K562 (cell line): ENCODE measurements around the gene NTSR2. TPM values are rescaled to one million over a fixed set of nuclear protein-coding genes. Genes with fewer than 3 reads are reported as not detected.

Experiments
- ATAC-seq: fragments of 200-7000 bp; cut with Tn5 transposase; 3 replicates; pipeline ENCODE4 v1.9.1; 2020; ENCODE audit warnings: moderate library complexity
- BruUV-seq: library from RNA; stranded (reverse); fragments of 400-500 nt; replicated peaks from 2 replicates; lab custom pipeline; 2021; lab: Mats Ljungman, UMichigan
- CTCF ChIA-PET: fragments of 300-600 bp; formaldehyde crosslinking; extraction: SDS; loops from one replicate; lab custom pipeline; 2021; ENCODE audit warnings: low intra/inter-chr PET ratio; lab: Yijun Ruan, JAX
- POLR2A ChIA-PET: fragments of 300-600, 350-650 bp; sonication (Branson Sonifier 250); formaldehyde crosslinking; extraction: SDS; loops from one replicate; lab custom pipeline; 2021; ENCODE audit warnings: antibody characterized with exemption, inconsistent platforms; lab: Yijun Ruan, JAX
- DNase-seq, 4 experiments: peaks; one replicate each; pipeline versions ENCODE4 v3.0.0 to v3.0.0-alpha.2; 2011 to 2018; ENCODE audit warnings: low spot score in 3 of 4, mixed read lengths in 3 of 4; ENCODE audit errors: extremely low read depth in 1 of 4
- FAIRE-seq: peaks from 2 replicates; lab custom pipeline; 2011; peaks lifted over from hg19 to GRCh38; lab: Jason Lieb, UNC
- H2AFZ ChIP-seq: 2 replicates; pipeline ENCODE4 v1.6.0; 2011; ENCODE audit warnings: low read depth, low read length, control low read depth, inconsistent platforms
- H3K27ac ChIP-seq: fragments of 200-600 bp; 3 replicates; pipeline ENCODE4 v1.8.0; 2011; ENCODE audit warnings: low read depth, mild to moderate bottlenecking, control low read depth, inconsistent platforms, low read length, moderate library complexity, mixed read lengths; ENCODE audit errors: extremely low read depth
- H3K27me3 ChIP-seq, 2 experiments: fragments of 300-600 bp in 1 of 2; 2 replicates in 1 of 2; 3 replicates in 1 of 2; pipeline versions ENCODE4 v1.6.0 to v1.8.0; 2011; ENCODE audit warnings: inconsistent platforms in 2 of 2, low read length in 2 of 2, mild to moderate bottlenecking in 1 of 2, mixed read lengths in 1 of 2, moderate library complexity in 1 of 2; ENCODE audit not compliant: control insufficient read depth in 2 of 2, insufficient read depth in 2 of 2
- H3K36me3 ChIP-seq: fragments of 300-600 bp; 3 replicates; pipeline ENCODE4 v1.8.0; 2011; ENCODE audit warnings: mild to moderate bottlenecking, low read length, inconsistent platforms; ENCODE audit not compliant: control insufficient read depth, insufficient read depth
- H3K4me1 ChIP-seq, 2 experiments: fragments of 200-600 bp in 1 of 2; replicated peaks in 1 of 2; 2 replicates in 1 of 2; 3 replicates in 1 of 2; pipeline versions ENCODE4 v1.5.1 to v1.8.0; 2011; ENCODE audit warnings: inconsistent platforms in 2 of 2, low read length in 2 of 2, mild to moderate bottlenecking in 1 of 2, mixed read lengths in 1 of 2, moderate library complexity in 1 of 2; ENCODE audit not compliant: control insufficient read depth in 2 of 2, insufficient read depth in 2 of 2
- H3K4me2 ChIP-seq: 2 replicates; pipeline ENCODE4 v1.6.1; 2011; ENCODE audit warnings: low read length, control low read depth, inconsistent platforms, mixed read lengths; ENCODE audit not compliant: insufficient read depth
- H3K4me3 ChIP-seq: fragments of 200-600 bp; sonication (generic), shearing (Covaris generic); 2 replicates; pipeline ENCODE4 v1.5.1; 2016; ENCODE audit warnings: control low read depth, inconsistent platforms
- H3K79me2 ChIP-seq: fragments of 200-600 bp; 3 replicates; pipeline ENCODE4 v1.8.0; 2011; ENCODE audit warnings: low read length, inconsistent platforms; ENCODE audit not compliant: control insufficient read depth, insufficient read depth
- H3K9ac ChIP-seq, 2 experiments: 2 replicates each; pipeline versions ENCODE4 v1.6.0 to v1.6.1; 2011; ENCODE audit warnings: low read depth in 2 of 2, low read length in 2 of 2, control low read depth in 1 of 2, inconsistent platforms in 1 of 2, mild to moderate bottlenecking in 1 of 2, mixed read lengths in 1 of 2; ENCODE audit not compliant: insufficient read depth in 1 of 2
- H3K9me1 ChIP-seq: one replicate; pipeline ENCODE4 v1.6.0; 2011; ENCODE audit warnings: inconsistent platforms, mild to moderate bottlenecking, low read length, moderate library complexity; ENCODE audit not compliant: control insufficient read depth, insufficient read depth
- H3K9me3 ChIP-seq: replicated peaks from 2 replicates; pipeline ENCODE4 v1.5.1; 2011; ENCODE audit warnings: low read depth, low read length, inconsistent platforms; ENCODE audit not compliant: control insufficient read depth, insufficient read depth
- H4K20me1 ChIP-seq: replicated peaks from 2 replicates; pipeline ENCODE4 v1.6.1; 2011; ENCODE audit warnings: low read length, inconsistent platforms, mixed read lengths; ENCODE audit not compliant: control insufficient read depth, insufficient read depth
- DMBX1 ChIP-seq: fragments of 250-450 bp; sonication (Bioruptor Pico); IDR thresholded peaks from 2 replicates; pipeline ENCODE4 v1.8.0; 2022; ENCODE audit warnings: inconsistent platforms, mild to moderate bottlenecking, moderate library complexity, borderline replicate concordance
- ETV1 ChIP-seq: fragments of 450-650 bp; conservative IDR thresholded peaks from 2 replicates; pipeline ENCODE4 v1.6.1; 2016; ENCODE audit warnings: missing genetic modification characterization, control low read depth, low read depth, missing compliant biosample characterization
- FOSL1 ChIP-seq: fragments of 200-800 bp; sonication (Bioruptor generic); conservative IDR thresholded peaks from 2 replicates; pipeline ENCODE4 v1.6.1; 2016; ENCODE audit warnings: missing genetic modification characterization, missing compliant biosample characterization
- JUND ChIP-seq, 2 experiments: IDR thresholded peaks; 2 replicates in 1 of 2; 3 replicates in 1 of 2; pipeline ENCODE4 v1.6.1; 2011; ENCODE audit warnings: borderline replicate concordance in 2 of 2, low read depth in 2 of 2, low read length in 2 of 2, improper control_type of control experiment in 1 of 2, missing biosample characterization in 1 of 2, missing genetic modification characterization in 1 of 2, missing genetic modification reagents in 1 of 2
- POLR3G ChIP-seq: IDR thresholded peaks from 2 replicates; pipeline ENCODE4 v1.6.1; 2011; ENCODE audit not compliant: insufficient read length, insufficient replicate concordance; ENCODE audit errors: extremely low read depth
- PYGO2 ChIP-seq: fragments of 450-650 bp; IDR thresholded peaks from 2 replicates; pipeline ENCODE4 v1.6.1; 2016; ENCODE audit warnings: mild to moderate bottlenecking, missing genetic modification characterization, moderate library complexity, missing compliant biosample characterization
- RERE ChIP-seq: sonication (generic); formaldehyde crosslinking; IDR thresholded peaks from 2 replicates; pipeline ENCODE4 v1.8.0; 2023; ENCODE audit warnings: missing genetic modification reagents, mild to moderate bottlenecking, borderline replicate concordance
- SIX5 ChIP-seq, 2 experiments: IDR thresholded peaks; 2 replicates each; pipeline ENCODE4 v1.6.1; 2011; ENCODE audit warnings: low read length in 2 of 2, borderline replicate concordance in 1 of 2, low read depth in 1 of 2, mild to moderate bottlenecking in 1 of 2, moderate library complexity in 1 of 2; ENCODE audit not compliant: insufficient read depth in 1 of 2
- SMARCA5 ChIP-seq: fragments of 450-650 bp; IDR thresholded peaks from 2 replicates; pipeline ENCODE4 v1.6.1; 2016
- TCF3 ChIP-seq: sonication (generic); formaldehyde crosslinking; IDR thresholded peaks from 2 replicates; pipeline ENCODE4 v1.4.0; 2020; ENCODE audit warnings: mild to moderate bottlenecking, missing genetic modification reagents
- THRAP3 ChIP-seq: fragments of 450-650 bp; IDR thresholded peaks from 2 replicates; pipeline ENCODE4 v1.6.1; 2016; ENCODE audit warnings: mild to moderate bottlenecking, inconsistent platforms, borderline replicate concordance
- TRIM24 ChIP-seq, 2 experiments: fragments of 450-650 bp; IDR thresholded peaks; 2 replicates each; pipeline ENCODE4 v1.6.1; 2016
- XRCC3 ChIP-seq: fragments of 450-650 bp; IDR thresholded peaks from 2 replicates; pipeline ENCODE4 v1.6.1; 2017; ENCODE audit warnings: mild to moderate bottlenecking, moderate library complexity
- ZNF197 ChIP-seq: fragments of 200-800 bp; sonication (Bioruptor generic); IDR thresholded peaks from 2 replicates; pipeline ENCODE4 v1.6.1; 2016; ENCODE audit warnings: low read depth, missing genetic modification characterization, missing compliant biosample characterization
- ZNF212 ChIP-seq: fragments of 450-650 bp; formaldehyde crosslinking; IDR thresholded peaks from 2 replicates; pipeline ENCODE4 v1.4.0; 2020; ENCODE audit warnings: mild to moderate bottlenecking
- ZNF253 ChIP-seq: fragments of 250-450 bp; sonication (Bioruptor Pico); conservative IDR thresholded peaks from 2 replicates; pipeline ENCODE4 v1.6.1; 2021; ENCODE audit warnings: mild to moderate bottlenecking
- ZNF445 ChIP-seq: fragments of 250-450 bp; sonication (Bioruptor Pico); IDR thresholded peaks from 2 replicates; pipeline ENCODE4 v1.4.0; 2020; ENCODE audit warnings: low read depth, mild to moderate bottlenecking, moderate library complexity
- ZNF830 ChIP-seq: fragments of 250-450 bp; sonication (Bioruptor Pico); IDR thresholded peaks from 2 replicates; pipeline ENCODE4 v1.5.0; 2021; ENCODE audit warnings: mild to moderate bottlenecking
- WGBS: fragments of 100-300 bp; shearing (Covaris generic); methylation state at CpG from one replicate; pipeline ENCODE4 v1.1.6; 2016; ENCODE audit warnings: low coverage, mixed read lengths; ENCODE audit not compliant: insufficient coverage; ENCODE audit errors: missing lambda C conversion rate; 5-methylcytosine and 5-hydroxymethylcytosine counted together
- in situ Hi-C: fragments of 300-500 bp; cut with MboI; formaldehyde crosslinking; loops from 4 replicates; pipeline ENCODE4 v1.15.0; 2018; ENCODE audit warnings: inconsistent platforms, mixed read lengths
- intact Hi-C: fragments of 100-400 bp; cut with micrococcal nuclease; formaldehyde crosslinking; loops from 2 replicates; pipeline ENCODE4 v1.14.2; 2022
- polyA plus RNA-seq, 8 experiments: library from polyadenylated mRNA; depleted of rRNA in 4 of 8; stranded (reverse) in 5 of 8; unstranded in 3 of 8; fragments of >200 nt; fragmentation: Nextera tagmentation in 2 of 8; fragmentation: Illumina TruSeq in 1 of 8; extraction: Ambion mirVana in 2 of 8; extraction: Trizol in 1 of 8; gene quantifications; 2 replicates each; pipeline versions ENCODE4 v1.2.1 to v1.2.3, GENCODE V29; 2011 to 2014; ENCODE audit warnings: inconsistent platforms in 1 of 8, missing spikeins in 1 of 8
- total RNA-seq, 7 experiments: library from RNA; depleted of rRNA in 6 of 7; stranded (reverse); fragments of >200 nt in 6 of 7; fragmentation: Illumina TruSeq in 2 of 7; extraction: Trizol in 2 of 7; gene quantifications; 2 replicates each; pipeline versions ENCODE4 v1.2.1 to v1.2.3, GENCODE V29; 2011 to 2021; ENCODE audit warnings: low replicate concordance in 1 of 7

NTSR2 gene
- total and polyA plus RNA-seq, 9 of the 15 experiments (the other 6 are each of a cell fraction or from before 2014, with no cell fraction given): not detected

- no peak overlapping the region for H3K4me2 ChIP-seq
- DNase-seq: no peak
- ChIA-PET POLR2A (interaction anchor here (0.8 kb wide), 1 partner anchor 12 kb away, joined by 3 read pairs; no protein-coding TSS in a partner anchor), CTCF (no interaction called here)
- H3K27me3 ChIP-seq: peaks cover 22 to 48% of the 10 kb centered on the region in 2 experiments
- H3K9me3 ChIP-seq: 0 out of 2 replicates have a peak, but pooled peaks cover 2% of the 10 kb centered on the region
- 0 out of 5 replicates have a peak, but pooled peaks cover 0 to 3% of the 10 kb centered on the region in 2 experiments for H3K4me1 ChIP-seq
- BruUV-seq: no TSS peak
- in situ Hi-C loops (no loop called here), intact Hi-C loops (no loop called here)
- H3K4me3 ChIP-seq: no peak overlapping the region
- FAIRE-seq: no peak
- no peaks in the 10 kb centered on the region for H3K36me3 ChIP-seq
- no peak overlapping the region for H3K9ac ChIP-seq
- no peaks in the 10 kb centered on the region for H3K9me1 ChIP-seq
- no peak for ATAC-seq
- no peak overlapping the region for H2AFZ ChIP-seq
- no peaks in the 10 kb centered on the region for H3K79me2 ChIP-seq
- H4K20me1 ChIP-seq: no peaks in the 10 kb centered on the region
- no peak overlapping the region for H3K27ac ChIP-seq
- 3% methylated on average over 3 of the region's 3 CpGs for WGBS
- no peak for TF ChIP-seq SIX5 (IDR thresholded peaks at IDR 0.05; ENCODE audit: borderline replicate concordance in 1 of 2, insufficient read depth in 1 of 2, low read depth in 1 of 2, low read length in 2 of 2)
- TF ChIP-seq THRAP3: no peak
- no peak for TF ChIP-seq ZNF830
- no peak for TF ChIP-seq FOSL1 (tag)
- no peak for TF ChIP-seq ZNF445 (CRISPR knock-in tag)
- no peak for TF ChIP-seq ZNF253
- TF ChIP-seq ZNF212 (CRISPR knock-in tag): no peak
- TF ChIP-seq XRCC3: no peak
- no peak for TF ChIP-seq RERE (CRISPR knock-in tag)
- TF ChIP-seq ZNF197 (CRISPR knock-in tag): no peak
- no peak for TF ChIP-seq JUND (IDR thresholded peaks at IDR 0.05; ENCODE audit: borderline replicate concordance, low read depth, low read length)
- TF ChIP-seq JUND (tag; IDR thresholded peaks at IDR 0.05; ENCODE audit: borderline replicate concordance, low read depth, low read length): no peak
- TF ChIP-seq TCF3: no peak
- no peak for TF ChIP-seq POLR3G
- no peak for TF ChIP-seq ETV1 (tag)
- no peak for TF ChIP-seq PYGO2 (tag)
- no peak for TF ChIP-seq SMARCA5
- TF ChIP-seq TRIM24 (IDR thresholded peaks at IDR 0.05): no peak
- TF ChIP-seq DMBX1 (CRISPR knock-in tag): no peak
Measured at GRCh38 chr2:11646530-11646929, 23.5 kb downstream of the NTSR2 start.
